PC-3 (cell line): Measurements from ENCODE around the gene DYNLRB2.

Experiments
- CTCF ChIP-seq: fragments of 300-600 bp; sonication (generic); conservative IDR thresholded peaks from 2 replicates; pipeline ENCODE4 v1.5.1; 2017; ENCODE audit warnings: antibody characterized with exemption, low read depth, mild to moderate bottlenecking, low read length
- EZH2 ChIP-seq: fragments of 300-600 bp; sonication (generic); IDR thresholded peaks from one replicate; pipeline ENCODE4 v1.6.1; 2017; ENCODE audit warnings: antibody characterized with exemption, mild to moderate bottlenecking, low read length; ENCODE audit not compliant: unreplicated experiment
- EZH2phosphoT487 ChIP-seq: fragments of 300-600 bp; sonication (generic); IDR thresholded peaks from 2 replicates; pipeline ENCODE4 v1.6.1; 2018; ENCODE audit warnings: mild to moderate bottlenecking, antibody characterized with exemption, low read length, borderline replicate concordance

DNA sequence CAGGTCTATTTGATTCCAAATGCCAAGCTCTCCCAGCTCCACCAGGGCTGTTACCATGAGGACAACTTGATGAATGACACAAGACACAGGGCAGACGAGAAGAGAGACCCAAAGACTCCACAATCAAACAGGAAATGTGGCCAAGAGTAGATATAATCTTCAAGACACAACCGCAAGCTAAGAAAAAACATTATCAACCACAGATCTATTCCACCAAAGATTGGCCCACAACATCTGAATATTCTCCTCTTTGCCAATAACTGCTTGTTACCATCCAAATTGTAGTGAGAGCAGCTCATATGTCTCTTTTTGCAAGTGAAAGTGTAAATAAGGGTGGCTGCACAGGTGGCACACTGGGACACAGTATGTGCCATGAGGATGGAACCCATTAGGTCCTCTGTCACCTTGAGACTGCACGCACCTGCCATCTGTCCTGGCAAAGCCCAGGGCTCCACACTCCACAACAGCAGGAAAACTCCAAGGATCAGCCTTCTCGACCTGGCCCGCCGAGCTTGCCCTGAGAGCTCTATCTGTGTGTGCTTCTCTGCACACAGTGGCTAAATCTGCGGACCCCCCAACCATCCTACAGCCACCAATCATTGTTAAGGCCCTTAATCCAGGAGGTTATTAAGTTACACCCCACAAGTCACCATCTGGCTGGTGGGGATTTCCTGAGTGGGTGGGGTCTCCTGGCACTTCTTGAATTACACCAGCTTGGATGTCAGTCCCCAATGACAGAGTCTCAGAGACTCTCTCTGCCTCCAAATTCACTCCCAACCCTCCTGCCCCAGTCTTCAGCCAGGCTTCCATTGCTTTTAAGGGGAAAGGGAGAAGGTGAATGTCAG is 50.5 kb downstream of the DYNLRB2 start:
- no peak for TF ChIP-seq CTCF
- no peak for TF ChIP-seq EZH2
- TF ChIP-seq EZH2phosphoT487, result no peak
